ENCODE results near the gene TRMU. TPM values are rescaled to one million over a fixed set of nuclear protein-coding genes. Genes with fewer than 3 reads are reported as not detected.

Gene TRMU
- total RNA-seq, 2 experiments from 2014 or later, result 87.2 to 98.1 TPM

DNA sequence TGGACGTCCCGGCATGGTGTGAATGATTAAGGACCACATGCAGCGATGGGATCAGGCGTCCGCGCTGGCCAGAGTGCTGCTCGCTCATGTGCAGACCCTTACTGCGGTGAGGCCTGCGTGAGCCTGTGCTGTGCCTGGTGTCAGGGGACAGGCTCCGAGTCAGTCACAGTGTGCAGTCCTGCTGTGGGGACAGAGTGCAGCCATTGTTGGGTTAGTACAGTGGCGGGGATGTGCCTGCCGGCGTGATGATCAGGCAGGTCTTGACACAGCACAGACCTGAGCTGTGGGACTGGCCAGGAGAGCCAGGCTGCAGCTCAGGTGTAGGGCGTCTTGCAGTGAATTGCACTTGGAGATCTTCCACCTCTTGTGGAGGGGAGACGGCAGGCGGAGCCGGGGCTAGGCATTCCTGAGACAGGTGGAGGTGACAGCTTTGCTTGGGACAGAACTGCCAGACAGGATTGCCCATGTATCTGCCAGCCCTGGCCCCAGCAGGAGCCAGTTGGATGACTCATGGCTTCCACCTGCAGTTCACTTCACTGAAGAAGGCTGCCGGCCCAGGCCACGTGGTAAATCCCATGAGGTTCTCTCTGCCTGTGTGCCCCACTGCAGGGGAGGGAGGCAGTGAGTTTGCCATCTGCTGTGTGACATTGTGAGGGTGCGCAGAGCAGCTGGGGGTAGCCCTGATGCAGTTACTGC, 17.3 kb downstream of the TRMU start:
- CTCF ChIA-PET, result interaction anchor here (1.0 kb wide), 1 partner anchor 15 kb away, joined by 3 read pairs; no protein-coding TSS in a partner anchor
- H3K4me3 Mint-ChIP-seq, result no peak overlapping the region
- intact Hi-C loops (cut with micrococcal nuclease), result no loop called here
- no peak overlapping the region for H3K27ac Mint-ChIP-seq
- no peak for TF ChIP-seq CTCF (IDR thresholded peaks at IDR 0.05)
- H3K9me3 Mint-ChIP-seq, result no peaks in the 10 kb centered on the region
- H3K27me3 Mint-ChIP-seq, result no peaks in the 10 kb centered on the region
- DNase-seq (no peak), ATAC-seq (peak; percentile 52)
- peaks cover 4% of the 10 kb centered on the region for H3K4me1 Mint-ChIP-seq (ENCODE audit: low read depth)
- POLR2A ChIA-PET, result interaction anchor here (0.7 kb wide), 1 partner anchor 246 kb away, joined by 3 read pairs; no protein-coding TSS in a partner anchor
- peaks cover 51% of the 10 kb centered on the region for H3K36me3 Mint-ChIP-seq (ENCODE audit: low read depth)

DNA sequence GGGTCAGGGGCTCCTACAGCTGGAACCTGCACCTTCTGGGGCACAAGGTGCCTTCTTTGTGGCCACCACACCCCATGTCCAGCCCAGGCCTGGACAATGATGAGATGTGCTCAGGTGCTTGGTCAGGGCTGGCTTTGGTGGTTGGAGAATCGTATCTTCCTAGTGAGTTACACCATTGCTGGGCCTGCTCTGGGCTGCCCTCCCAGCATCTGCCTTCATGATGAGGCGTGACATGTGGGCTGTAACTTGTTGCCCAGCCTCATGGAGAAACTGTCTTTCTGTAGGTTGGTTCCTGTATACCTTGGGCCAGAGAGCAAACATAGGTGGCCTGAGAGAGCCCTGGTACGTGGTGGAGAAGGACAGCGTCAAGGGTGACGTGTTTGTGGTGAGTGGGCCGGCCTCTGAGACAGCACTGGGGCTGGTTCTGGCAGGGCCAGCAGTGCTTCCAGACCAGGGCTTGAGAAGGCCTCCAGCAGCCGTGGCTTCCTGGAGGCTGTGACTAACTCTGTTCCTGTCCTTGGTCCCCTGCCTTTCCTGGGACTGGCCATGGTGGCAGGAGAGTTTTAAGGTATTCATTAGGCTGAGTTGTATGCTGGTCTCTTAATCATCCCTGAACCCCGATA, 18.1 kb downstream of the TRMU start:
- intact Hi-C loops (cut with micrococcal nuclease), result no loop called here
- TF ChIP-seq CTCF (IDR thresholded peaks at IDR 0.05), result no peak
- ATAC-seq, result no peak
- H3K4me1 Mint-ChIP-seq (ENCODE audit: low read depth), result peaks cover 4% of the 10 kb centered on the region
- H3K9me3 Mint-ChIP-seq, result no peaks in the 10 kb centered on the region
- DNase-seq, result no peak
- H3K36me3 Mint-ChIP-seq (ENCODE audit: low read depth), result peaks cover 49% of the 10 kb centered on the region
- POLR2A ChIA-PET, result no interaction called here
- H3K27ac Mint-ChIP-seq, result no peak overlapping the region
- H3K27me3 Mint-ChIP-seq, result no peaks in the 10 kb centered on the region
- H3K4me3 Mint-ChIP-seq, result no peak overlapping the region
- CTCF ChIA-PET, result no interaction called here

GRCh38 chr22:46354176-46354992, 18.9 kb downstream of the TRMU start:
- ChIA-PET CTCF (no interaction called here), POLR2A (no interaction called here)
- TF ChIP-seq CTCF (IDR thresholded peaks at IDR 0.05), result no peak
- Mint-ChIP-seq H3K4me1 (ENCODE audit: low read depth) (peaks cover 4% of the 10 kb centered on the region), H3K27me3 (no peaks in the 10 kb centered on the region), H3K36me3 (ENCODE audit: low read depth) (peaks cover 51% of the 10 kb centered on the region), H3K4me3 (no peak overlapping the region), H3K9me3 (no peaks in the 10 kb centered on the region), H3K27ac (no peak overlapping the region)
- intact Hi-C loops (cut with micrococcal nuclease), result no loop called here
- DNase-seq (no peak), ATAC-seq (no peak)

DNA sequence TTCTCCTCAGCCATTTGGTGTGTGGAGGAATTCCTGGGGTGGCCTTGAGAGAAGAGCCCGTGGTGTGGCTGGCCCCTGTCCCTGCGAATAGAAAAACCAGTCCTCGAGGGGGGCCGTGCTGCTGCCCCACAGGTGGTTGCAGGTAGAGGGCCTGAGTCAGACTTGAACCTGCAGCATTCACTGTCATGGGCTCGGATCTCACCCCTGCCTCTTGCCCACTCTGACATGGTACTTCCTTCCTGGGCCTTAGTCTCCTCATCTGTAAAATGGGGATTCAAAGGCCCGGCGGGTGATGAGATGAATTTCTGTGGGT, 19.4 kb downstream of the TRMU start:
- Mint-ChIP-seq H3K9me3 (no peaks in the 10 kb centered on the region), H3K27me3 (no peaks in the 10 kb centered on the region), H3K4me1 (ENCODE audit: low read depth) (peaks cover 4% of the 10 kb centered on the region), H3K36me3 (ENCODE audit: low read depth) (peaks cover 52% of the 10 kb centered on the region), H3K27ac (no peak overlapping the region), H3K4me3 (no peak overlapping the region)
- ATAC-seq (no peak), DNase-seq (no peak)
- TF ChIP-seq CTCF (IDR thresholded peaks at IDR 0.05), result no peak
- POLR2A ChIA-PET, result no interaction called here
- intact Hi-C loops (cut with micrococcal nuclease), result no loop called here
- CTCF ChIA-PET, result interaction anchor here (2.3 kb wide), 1 partner anchor 13 kb away, joined by 9 read pairs; no protein-coding TSS in a partner anchor
